GM08714 (cell line): ENCODE measurements around the gene EIF4H.

Source experiments
- H3K4me3 ChIP-seq: fragments of 200-500 bp; sonication (Bioruptor generic); 2 replicates; pipeline ENCODE4 v1.5.1; 2014; ENCODE audit warnings: mild to moderate bottlenecking, low read length, inconsistent platforms
- ZNF274 ChIP-seq: IDR thresholded peaks from 2 replicates; pipeline ENCODE4 v1.6.1; 2012; ENCODE audit warnings: mild to moderate bottlenecking, low read depth, low read length

EIF4H gene

DNA sequence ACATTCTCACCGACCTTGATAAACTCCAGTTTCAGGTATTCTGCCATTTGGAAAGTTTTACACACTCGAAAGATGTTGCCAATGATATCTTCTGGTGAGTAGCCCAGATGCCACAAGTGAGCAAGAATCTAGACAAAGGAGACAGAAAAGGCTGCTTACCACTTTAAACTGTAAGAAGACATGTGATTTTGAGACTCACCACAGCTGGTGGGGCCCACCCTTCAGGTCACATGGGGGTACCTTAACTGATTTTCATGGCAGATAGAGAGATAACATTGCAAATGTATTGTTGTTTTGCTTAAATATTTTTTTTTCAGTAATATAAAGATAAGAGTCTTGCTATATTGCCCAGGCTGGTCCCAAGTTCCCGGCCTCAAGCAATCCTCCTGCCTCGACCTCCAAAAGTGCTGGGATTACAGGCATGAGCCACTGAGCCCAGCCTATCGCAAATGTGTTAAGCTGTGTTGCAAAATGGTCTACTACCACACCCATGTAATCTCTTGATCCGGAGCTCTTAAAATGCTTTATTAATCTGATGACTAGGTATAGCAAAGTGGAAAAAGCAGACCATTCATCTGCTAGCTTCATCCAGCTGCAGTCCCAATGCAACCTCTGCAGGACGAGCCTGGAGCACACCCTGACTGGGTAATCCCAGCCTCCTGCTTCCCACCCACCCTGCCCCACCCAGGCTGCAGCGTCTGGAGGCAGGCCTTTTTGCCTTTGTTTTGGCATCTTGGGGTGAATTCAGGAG, 61.5 kb downstream of the EIF4H start:
- TF ChIP-seq ZNF274 = no peak
- H3K4me3 ChIP-seq = no peak overlapping the region

DNA sequence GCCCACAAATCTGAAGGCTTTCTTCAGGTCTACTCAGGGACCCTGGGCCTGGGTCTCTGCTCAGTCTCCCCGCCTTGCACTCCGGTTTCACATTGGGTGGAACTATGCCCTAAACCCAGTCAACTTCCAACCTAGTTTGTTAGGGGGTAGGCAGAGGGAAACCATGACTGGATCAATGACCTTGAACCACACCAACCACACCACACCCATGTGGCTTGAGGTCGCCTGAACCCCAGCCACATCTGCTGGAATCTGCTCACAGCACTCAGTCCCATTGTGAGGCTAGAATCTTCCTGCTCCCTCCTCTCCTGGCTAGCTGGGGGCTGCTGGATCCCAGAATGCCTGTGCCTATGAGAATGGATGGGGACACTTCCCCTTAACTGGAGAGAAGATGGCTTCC, 62.1 kb downstream of the EIF4H start:
- no peak overlapping the region for H3K4me3 ChIP-seq
- no peak for TF ChIP-seq ZNF274

DNA sequence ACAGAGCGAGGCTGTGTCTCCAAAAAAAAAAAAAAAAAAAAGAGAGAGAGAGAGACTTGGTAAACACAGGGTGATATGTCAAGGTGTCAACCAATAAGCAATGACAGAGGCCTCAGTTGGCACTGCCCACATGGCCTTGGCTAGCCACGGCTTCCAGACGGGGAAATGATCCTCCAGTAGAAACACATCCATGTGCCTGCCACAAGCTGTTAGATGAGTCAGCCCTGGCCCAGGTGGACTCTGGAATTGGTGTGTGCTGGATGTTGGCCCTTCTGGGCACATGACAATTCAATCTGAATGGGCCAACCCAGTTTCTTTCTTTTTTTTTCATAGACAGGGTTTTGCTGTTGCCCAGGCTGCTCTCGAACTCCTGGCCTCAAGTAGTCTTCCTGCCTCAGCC, 66.3 kb downstream of the EIF4H start:
- no peak for TF ChIP-seq ZNF274
- H3K4me3 ChIP-seq = no peak overlapping the region

DNA sequence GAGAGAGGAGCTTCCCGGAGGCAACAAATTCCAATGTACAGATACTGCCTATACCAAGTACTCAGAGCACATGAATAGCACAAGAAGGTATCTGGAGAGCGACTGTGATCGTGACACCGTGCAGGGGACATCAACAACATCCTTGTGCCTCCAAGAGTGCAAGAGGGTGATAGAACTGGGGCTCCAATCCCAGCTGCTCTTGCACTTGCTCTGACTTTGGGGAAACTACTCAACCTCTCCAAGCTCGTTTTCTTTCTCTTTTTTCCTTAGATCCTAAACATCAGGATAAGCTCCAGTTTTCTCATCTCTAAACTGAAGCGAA, 67.9 kb downstream of the EIF4H start:
- H3K4me3 ChIP-seq = no peak overlapping the region; the same call in 1 of the 2 replicates
- no peak for TF ChIP-seq ZNF274

DNA sequence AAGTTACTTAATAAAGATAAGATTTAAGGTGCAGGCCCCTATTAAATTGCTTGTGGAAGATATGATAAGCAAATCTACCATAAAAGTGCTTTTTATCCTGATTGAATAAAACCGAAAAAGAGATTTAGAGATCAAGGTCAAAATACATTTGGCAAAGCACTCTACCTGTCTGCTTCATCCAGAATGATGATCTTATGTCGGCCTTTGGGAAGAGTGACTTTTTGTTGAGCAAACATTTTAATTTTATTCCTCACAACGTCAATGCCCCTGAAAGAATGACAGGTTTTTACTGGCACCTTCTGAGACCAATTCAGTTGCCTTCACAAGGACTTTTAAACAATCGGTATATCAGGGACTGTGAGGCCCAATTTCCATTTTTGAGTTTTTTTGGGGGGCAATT, 72.3 kb downstream of the EIF4H start:
- TF ChIP-seq ZNF274 = no peak
- H3K4me3 ChIP-seq = no peak overlapping the region
